CD4-positive, alpha-beta T cell treated with Interleukin-12 subunit alpha and Interleukin-12 subunit beta, for 1 hour (primary cell): ENCODE measurements around the gene VPS13C.
"Not testable (repeated sequence)": the region's sequence is repeated elsewhere in the genome, so short reads cannot be mapped to it uniquely, and the experiment has no call there.

Experiments
- DNase-seq: peaks from one replicate; pipeline ENCODE4 v3.0.0-alpha.2; 2020

Gene VPS13C

DNA sequence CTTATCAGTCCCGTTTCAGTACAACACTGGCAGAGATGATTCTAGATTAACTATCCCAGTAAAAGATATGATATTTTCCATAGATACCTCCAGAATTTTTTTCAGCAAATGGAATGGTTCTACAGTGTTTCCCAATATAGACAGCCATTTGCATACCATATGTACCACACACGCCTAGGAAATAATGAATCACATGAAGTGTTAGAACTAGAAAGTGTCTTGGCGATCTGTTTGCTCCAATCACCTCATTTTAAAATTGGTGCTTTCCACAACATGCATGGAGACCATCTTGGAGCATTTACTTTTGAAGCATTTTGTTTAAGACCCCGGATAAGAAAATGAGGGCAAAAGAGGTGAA lies 8.5 kb upstream of the VPS13C start:
- no peak for DNase-seq

DNA sequence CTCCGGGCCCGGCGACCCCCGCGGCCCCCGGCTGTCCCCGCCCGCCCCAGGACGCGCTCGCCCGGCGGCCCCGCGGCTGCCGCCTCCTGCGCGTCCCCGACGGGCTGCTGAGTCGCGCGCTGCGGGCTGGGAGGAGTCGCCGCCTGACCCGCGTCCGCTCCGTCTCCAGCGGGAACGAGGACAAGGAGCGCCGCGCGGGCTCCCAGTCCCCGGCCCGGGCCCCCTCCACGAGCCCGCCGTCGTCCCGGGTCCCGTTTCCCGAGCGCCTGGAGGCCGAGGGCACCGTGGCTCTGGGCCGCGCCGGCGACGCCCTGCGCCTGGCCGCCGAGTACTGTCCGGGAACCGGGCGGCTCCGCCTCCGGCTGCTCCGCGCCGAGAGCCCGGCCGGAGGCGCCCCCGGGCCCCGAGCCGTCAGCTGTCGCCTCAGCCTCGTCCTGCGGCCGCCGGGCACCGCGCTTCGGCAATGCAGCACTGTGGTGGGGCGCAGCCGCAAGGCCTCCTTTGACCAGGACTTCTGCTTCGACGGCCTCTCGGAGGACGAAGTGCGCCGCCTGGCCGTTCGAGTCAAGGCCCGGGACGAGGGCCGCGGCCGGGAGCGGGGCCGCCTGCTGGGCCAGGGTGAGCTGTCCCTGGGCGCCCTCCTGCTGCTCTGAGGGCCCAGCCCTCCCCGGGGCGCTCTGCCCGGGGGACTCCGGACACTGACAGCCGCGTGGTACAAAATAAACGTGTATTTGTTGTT lies 8.0 kb upstream of the VPS13C start:
- DNase-seq: no peak

DNA sequence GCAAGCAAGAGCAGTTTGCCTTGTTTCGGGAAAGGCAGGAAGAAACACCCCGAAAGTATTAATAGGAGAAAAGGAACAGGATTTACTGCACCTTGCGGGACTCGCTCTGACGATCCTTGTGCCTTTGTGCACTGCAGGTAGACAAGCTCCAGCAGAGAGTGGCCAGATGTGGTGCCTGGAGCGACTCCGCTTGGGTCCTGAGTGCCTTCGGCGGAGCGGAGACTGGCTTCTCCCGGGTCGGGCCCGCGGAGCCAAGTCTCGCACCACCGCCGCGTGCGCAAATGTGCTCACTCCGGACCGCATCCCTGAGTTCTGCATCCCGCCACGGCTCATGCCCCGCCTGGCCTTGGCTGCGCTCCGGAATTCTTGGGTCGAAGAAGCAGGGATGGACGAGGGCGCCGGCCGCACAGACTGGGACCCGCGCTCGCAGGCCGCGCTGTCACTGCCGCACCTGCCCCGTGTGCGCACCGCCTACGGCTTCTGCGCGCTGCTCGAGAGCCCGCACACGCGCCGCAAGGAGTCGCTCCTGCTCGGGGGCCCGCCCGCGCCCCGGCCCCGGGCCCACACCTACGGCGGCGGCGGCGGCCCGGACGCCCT lies 7.3 kb upstream of the VPS13C start:
- DNase-seq: no peak

DNA sequence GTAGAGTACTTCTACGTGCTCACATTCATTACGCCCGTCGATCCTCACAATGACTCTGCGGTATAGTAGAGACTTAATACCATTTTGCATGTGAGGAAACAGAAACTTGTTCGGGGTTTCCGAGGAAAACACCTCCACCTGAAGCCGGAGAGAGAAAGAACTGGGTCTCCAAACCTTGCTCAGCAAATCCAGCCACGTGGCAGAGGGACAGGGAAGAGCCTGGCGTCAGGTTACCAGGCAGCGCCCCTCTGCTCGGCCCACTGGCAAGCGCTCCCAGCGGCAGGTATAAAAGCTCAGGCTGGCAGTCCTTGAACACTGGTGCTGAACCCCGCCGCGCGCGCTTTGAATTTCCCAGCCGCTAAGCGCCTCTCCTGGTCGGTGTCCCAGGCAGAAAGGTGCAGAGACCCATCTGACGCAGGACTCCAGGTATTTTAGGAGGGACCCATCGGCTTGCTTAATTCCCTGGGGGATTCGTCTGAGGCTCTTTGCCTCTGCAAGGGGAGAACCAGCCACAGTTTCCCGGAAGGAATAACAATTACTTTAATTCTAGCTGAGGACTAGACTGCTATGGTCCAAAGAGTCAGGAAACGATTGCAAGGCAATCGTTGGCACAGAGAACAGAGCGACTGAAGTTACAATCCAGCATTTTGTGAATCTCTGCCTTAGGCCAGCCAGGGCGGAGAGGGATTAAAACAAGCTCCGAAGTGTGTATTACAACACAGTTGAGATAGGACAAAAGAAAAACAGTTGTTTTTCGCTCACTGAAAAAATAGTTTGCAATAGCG lies 6.6 kb upstream of the VPS13C start, which contains the start of gene C2CD4A:
TSS of gene C2CD4A (plus strand) at position 315 of the 785 bp plus-strand sequence. CDS start 637 bp downstream, outside the sequence.
- peak; percentile 57 for DNase-seq

DNA sequence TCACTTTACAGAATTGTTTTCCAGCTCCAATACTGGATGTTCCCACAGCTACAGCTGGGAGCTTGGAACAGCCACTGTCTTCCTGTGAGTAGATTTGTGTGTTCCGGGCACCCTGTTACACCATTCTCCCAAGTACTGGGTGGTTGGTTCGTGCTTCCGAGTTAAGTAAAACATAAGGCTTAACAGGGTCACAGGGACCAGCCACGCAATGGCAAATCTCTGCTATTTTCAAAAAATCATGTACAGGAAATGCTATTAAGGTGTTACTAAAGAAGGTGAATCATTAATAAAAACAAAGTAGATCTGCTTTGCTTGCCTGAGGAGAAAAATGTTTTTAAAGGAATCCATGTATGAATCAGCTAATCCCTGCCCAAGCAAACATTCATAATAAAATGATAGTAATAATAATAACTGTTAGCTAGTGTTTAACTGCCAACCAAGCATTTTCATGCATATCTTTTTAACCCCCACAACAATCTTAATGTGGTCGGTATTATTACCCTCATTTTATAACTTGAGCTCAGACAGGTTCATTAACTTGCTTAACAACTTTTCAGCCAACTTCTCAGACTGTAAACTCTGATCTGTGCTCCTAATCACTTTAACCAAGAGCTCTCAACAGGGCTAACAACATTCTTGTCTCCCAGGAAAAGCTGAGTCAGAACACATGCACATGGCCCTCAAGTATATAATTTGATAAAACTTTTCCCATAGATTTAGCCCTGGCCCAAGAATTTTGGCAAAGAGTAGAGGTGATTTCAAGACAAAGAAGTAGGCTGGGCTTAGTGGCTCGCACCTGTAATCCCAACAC lies 3.8 kb upstream of the VPS13C start:
- no peak for DNase-seq

DNA sequence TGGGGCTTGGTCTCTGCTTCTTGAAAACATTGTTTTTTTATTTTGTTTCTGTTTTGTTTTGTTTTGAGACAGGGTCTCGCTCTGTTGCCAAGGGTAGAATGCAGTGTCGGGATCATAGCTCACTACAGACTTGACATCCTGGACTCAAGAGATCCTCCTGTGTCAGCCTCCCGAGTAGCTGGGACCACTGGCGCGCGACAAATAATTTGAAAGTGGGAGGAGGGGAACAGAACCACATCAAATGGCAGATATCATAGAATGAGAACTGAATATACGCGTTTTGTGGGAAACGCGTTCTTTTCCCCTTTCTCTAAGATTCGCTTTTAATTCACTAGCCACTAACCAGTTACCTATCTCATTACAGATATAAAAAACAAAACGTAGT lies 641 bp upstream of the VPS13C start:
- peak; percentile 28 for DNase-seq

DNA sequence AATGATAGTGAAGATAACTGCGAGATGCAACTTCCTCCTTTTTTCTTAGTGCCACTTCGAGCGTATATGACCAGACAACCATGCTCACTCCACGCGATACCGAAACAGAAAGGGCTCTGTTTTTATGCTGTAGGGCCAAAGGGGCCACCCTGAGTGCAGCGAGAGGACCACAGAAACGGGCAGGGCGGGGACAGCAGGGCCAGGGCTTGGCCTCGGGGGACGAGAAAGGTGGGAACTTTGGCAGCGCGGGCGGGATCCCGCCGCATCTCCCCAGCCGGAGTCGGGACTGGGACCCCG lies 483 bp downstream of the VPS13C start:
- DNase-seq: peak; percentile 70

DNA sequence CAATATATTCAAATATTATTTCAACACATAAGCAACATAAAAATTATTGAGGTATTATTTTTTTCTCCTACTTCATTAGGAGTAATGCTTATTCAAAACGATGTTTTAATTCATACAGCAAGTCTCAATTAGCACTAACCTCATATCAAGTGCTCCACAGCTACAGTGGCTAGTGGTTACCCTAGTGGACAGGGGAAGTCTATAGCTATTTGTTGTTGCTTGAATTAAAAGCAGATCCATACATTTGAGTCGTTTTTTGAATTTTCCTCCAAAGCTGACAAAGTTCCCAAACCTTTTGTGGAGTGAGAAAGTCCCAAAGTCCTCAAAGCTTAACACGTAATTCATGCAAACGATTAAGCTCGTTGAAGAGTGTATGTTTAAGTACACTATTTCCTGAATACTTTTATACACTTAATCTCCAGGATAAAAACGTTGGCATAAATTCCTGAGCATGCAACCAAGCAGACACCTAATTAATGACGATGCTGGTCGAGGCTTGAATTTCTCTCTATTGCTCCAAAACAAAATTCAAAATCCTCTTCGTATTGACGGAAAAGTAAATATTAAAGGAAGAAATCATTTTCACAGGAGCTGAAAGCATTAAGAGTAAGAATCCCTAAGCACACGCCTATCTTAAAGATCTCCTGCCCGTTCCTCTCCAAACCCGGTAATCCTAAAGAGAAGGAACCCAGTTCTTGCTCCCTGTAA lies 985 bp downstream of the VPS13C start:
- peak; percentile 17 for DNase-seq

DNA sequence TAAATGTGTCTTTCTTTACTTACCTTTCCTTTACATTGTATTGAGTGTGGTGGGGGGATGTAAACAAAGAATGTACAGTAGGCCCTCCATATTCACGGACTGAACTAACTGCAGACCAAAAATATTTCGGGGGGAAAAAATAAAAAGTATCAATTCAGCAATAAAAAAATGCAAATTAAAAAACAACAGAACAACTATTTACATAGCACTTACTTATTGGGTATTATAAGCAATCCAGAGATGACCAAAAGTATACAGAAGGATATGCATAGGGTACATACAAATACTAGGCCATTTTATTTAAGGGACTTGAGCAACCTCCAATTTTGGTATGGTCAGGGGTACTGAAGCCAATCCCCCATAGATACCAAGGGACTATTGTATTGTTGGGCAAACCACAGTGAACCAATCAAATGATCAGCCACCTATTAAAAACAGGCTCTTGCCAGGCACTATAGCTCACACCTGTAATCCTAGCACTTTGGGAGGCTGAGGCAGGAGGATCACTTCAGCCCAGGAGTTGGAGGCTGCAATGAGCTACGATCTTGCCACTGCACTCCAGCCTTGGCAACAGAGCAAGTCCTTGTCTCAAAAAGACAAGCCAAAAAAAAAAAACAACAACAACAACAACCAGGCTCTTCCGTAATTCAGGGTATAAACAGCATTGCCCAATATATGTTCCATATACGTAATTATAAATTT lies 1.8 kb downstream of the VPS13C start:
- DNase-seq: no peak

DNA sequence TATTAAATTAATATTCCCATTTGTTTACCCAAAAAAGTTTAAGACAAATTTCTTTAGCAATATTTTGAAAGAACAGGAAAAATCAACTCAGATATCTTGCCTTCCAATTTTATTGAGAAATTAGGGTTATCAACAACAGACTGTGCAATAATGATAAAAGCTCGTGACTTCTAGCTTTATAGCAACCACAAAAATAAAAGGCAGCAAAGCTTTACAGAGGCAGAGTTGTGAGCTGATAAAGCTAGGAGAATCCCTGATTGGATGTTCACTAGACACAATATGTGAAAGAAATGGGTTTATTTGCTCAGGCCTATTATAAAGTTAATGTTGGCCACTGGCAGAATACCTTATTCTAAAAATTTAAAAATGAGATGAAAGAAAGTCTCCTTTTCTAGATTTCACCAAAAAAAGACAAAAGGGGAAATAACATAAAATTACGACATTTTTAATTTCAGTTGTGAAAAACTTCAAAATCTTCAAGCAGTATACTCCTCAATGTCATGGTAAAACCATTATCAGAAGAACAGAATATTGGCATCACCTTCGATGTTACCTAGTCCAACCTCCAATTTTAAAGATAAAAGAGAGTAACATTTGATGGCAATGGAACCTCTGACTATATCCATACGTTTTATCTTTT lies 2.8 kb downstream of the VPS13C start:
- DNase-seq: no peak

DNA sequence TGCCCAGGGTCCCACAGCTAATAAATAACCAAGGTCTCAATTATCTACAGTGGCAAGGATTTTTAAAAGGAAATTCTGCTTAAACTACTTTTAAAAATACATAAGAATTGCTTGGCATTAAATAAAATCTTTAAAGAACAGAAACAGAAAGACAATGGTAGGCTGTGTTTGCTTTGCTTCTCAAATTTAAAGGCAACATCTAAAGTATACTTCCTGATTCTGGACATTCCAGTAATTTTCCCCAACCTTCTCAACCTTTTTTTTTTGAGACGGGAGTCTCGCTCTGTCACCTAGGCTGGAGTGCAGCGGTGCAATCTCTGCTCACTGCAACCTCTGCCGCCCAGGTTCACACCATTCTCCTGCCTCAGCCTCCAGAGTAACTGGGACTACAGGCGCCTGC lies 5.3 kb downstream of the VPS13C start:
- no peak for DNase-seq

DNA sequence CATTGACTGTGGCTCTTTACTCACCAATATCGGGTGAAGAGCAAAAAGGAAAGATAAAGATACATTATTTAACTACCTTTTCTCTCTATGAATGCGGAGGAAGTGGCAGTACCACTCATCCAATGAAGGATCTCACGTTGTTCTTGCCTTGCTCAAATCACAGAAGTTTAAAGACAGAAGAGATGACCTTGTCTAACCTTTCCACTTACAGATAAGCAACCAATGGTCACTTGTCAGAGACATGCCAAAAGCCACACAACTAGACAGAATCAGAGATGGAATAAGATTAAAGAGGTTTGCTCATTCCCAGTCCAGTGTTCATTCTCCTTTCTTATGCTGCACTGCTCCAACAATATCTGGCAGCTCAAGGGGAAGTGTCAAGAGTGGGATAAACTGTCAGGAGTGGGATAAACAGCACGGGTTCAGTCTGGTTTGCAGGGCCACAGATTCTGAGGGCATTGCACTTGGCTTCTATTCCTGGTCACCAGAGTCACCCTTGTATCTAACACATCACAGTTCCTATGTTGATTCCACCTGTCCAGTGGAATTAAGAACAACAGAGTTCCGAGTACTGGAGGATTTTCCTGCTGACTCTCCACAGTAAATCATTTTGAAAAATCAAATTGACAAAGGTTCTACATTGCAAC lies 6.7 kb downstream of the VPS13C start:
- no peak for DNase-seq

DNA sequence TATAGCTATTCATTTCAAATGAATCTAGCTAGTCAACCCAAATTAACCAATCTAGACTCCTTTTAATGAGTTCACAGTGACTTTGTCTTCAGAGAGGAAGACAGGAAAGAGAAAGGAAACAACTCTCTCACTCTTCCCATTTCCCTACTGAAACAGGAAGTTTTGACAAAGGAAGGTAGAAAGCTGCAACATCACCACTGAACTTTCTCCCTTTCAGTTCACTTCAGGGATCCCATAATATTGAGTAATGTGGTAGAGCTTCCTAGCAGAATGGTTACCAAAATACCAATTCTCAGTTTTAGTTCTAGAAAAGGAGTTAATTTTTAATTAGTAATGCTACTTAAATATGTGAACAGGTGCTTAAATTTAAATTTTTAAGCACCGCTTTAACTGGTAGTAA lies 7.5 kb downstream of the VPS13C start:
- no peak for DNase-seq

DNA sequence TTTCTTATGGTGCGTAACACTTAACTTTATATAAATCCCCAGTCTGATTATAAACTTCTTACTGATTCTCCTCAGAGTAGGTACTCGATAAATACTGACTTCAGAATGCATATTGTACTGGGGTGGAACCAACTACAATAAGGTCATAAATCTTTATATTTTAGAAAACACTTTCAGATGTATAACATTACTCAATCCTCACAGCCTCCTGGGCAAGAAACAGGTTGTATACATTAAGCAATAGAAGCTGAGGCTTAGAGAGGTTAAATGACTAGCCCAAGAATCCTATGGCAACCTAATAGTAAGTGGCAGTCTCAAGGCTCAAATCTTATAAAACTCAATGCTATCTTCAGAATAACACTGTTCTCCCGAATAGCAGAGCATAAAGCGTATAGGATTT lies 9.1 kb downstream of the VPS13C start:
- DNase-seq: no peak

DNA sequence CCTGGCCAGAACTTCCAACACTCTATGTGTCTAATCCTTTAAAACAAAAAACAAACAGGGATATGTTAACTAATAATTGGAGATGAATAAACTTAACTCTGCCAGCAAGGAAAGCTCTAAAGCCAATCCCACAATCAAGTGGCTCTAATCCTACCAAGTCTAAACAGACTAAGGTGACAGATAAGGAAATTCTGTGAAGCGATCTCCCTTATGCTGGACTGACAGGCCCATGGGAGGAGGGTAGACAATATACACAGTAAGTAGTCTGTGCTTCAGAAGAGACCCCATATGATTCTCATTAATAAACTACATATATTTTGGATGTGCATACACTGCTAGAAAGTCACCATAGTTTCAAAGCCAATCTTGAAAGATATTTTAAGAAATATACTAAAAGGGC lies 10.1 kb downstream of the VPS13C start:
- DNase-seq: no peak

DNA sequence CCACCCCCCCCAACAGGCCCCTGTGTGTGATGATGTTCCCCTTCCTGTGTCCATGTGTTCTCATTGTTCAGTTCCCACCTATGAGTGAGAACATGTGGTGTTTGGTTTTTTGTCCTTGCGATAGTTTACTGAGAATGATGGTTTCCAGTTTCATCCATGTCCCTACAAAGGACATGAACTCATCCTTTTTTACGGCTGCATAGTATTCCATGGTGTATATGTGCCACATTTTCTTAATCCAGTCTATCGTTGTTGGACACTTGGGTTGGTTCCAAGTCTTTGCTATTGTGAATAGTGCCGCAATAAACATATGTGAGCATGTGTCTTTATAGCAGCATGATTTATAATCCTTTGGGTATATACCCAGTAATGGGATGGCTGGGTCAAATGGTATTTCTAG lies 12.0 kb downstream of the VPS13C start:
- not testable (repeated sequence) for DNase-seq

DNA sequence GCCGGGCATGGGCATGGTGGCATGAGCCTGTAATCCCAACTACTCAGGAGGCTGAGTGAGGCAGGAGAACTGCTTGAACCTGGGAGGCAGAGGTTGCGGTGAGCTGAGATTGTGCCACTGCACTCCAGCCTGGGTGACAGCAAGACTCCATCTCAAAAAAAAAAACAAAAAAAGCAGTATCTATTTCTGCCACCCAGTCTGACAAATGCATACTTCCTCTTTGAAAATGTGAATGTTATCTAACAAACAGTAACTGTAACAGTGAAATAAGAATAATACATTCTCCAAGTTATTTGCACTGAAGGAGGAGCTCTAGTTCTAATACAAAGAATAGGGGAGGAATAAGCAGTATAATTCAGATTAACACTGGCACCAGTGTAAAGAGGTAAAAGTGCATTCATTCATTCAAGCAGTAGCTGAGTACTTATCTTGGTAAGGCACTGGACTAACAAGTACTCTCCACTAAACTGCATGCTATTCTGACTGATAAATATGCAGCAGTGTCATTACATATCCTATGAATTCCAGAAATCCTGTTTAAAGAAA lies 12.9 kb downstream of the VPS13C start:
- no peak for DNase-seq

DNA sequence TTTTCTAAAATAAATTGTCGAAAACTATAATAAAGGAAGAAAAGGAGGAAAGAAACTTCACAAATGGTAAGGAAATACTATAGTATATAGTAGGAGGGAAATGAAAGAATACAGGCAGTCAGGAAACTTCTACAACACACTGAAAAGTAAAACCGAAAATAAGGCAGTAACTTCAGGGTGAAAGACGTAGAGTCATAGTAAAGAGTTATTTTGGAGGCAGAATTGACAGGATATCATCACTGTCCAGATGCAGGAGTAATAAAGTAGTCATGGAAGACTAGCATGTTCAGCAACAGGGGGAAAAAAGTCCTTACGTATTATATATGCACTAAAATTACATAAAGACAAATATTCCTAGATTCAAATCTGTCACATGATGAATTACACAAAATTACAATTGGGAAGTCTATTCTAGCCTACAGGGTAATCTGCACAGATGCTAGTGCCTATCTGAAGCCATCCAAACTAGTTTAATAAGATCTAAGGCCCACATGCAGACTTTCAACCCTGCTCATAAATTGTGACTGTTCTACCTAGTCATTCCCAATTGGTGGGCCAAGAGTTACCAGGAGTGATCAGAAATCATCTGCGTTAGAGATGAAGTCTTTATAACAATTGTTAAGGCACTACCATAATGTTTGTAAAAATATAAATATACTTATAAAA lies 14.0 kb downstream of the VPS13C start:
- no peak for DNase-seq

DNA sequence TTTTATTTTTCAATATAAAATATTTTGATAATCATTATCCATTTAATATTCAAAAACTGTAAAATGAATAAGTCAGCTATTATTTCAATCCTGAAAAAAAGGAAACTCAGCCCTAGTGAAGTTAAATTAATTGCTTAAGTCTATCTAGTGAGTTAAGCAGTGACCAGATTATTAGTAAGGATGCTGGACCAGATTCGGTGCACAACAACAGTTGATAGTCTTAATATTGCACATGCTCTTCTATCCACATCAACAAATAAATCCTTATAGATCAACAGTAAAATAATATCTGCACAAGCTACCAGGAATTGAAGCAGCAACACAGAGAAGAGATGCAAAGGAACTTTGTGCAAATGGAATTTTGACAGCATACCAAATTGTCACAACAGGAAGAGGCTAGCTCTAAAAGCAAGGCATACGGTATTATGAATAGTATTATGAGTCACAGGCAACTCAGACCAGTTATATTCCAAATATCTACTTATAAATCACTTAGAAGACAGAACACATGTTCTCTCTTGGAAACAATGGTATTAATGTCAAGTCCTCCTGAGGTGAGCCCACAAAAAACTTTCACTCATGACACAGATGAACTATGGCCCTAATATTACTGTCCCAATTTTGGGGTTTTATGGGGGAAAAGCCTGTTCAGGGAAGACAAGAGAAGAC lies 24.9 kb downstream of the VPS13C start:
- no peak for DNase-seq

DNA sequence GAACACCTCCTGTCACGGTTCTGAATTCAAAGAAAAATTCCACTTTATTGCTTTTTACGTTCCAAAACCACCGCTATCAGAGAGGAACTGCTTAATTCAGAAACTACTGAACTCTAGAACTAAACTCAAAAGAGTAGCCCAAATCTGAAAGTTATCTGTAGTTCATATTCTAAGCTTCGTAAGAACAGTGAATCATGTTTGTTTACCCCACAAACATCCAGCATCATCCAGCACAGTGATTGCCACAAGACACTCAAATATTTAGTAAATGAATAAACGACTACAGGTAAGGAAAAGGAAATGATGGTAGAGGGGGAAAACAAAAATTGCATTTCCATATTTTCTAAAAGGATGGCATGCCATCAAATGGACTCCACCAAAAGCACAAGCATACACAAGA lies 32.3 kb downstream of the VPS13C start:
- no peak for DNase-seq
